ENCODE measurements around the gene TLR6.
A peak's percentile ranks its signal among the peaks of the same experiment; 100 is the strongest.
"Not testable (repeated sequence)": the region's sequence is repeated elsewhere in the genome, so short reads cannot be mapped to it uniquely, and the experiment has no call there.

TLR6 gene

DNA sequence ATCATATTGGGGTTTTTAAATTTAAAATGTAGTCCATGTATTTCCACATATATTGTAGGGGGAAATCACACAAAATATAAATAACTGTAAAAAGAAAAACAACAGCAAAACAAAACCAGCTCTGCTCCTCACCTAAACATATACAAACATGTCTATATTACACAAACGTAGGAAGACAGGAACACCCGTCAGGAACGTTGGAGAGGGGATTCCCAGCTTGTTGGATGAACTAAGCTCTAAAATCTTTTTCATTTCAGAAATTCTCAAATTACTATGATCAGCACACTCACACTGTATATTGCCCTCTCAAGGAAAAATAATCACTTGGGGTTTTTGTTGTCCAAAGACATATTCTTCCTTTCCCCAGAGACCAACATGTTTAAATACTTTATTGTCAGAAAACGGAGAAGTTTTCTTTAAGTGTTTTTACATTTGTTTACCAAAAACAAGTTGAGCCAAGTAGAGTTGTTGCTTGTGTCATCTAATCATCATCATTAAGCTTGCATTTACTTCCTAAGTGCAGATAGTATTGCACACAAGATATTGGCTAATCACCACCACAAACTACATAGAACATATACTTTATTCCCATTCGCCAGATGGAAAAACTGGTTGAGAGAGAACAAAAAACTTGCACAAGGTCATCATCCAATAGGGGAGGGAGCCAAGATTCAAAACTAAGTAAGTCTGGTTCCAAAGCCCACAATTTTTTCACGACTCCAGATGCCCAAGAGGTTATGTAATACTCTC is 71.4 kb downstream of the TLR6 start:
- DNase-seq: no peak

GRCh38 chr4:38784141-38784540 is 72.5 kb downstream of the TLR6 start:
- DNase-seq: no peak

DNA sequence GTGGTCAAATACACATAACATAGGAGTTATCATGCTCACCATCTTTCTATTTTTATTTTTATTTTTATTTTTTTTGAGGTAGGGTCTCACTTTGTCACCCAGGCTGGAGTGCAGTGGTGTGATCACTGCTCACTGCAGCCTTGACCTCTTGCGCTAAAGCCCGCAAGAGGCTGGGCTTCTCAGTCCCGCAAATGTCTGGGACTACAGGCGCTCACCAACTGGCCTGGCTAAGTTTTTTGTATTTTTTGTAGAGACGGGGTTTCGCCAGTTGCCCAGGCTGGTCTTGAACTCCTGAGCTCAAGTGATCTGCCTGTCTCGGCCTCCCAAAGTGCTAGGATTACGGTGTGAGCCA is 73.5 kb downstream of the TLR6 start:
- no peak for DNase-seq

DNA sequence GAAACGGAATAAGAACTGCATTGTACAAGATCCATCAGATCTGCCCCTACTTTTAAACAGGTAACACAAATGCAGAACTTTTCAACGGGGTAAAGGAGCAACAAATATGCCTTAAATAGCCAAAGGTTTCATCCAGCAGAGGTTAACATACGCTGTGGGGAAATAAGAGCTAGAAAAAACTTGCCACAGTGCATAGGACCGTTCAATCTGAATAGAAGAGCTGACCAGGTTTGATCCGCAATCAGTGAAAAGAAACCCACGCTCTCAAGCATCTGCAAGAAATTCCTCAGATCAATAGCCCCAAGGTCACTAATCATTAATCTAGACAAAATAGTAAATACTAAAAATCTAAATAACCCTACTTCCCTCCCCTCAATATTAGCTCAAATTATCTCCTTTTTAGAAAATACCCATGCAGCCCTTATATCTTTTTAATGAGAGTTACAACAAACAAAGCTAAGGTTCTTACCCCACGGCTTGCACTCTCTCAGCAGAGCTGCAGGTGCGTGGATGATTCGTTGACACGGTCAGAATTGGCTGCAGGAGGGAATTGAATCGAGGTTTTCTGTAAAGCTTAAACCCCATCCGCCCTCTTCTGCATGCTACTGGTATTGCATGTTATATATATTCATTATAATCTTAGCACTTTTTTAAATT is 74.0 kb downstream of the TLR6 start, which contains the start of gene TLR10:
Gene TLR10 (minus strand): TSS at position 539 of the 657 bp plus-strand sequence. CDS start 7,400 bp downstream, outside the sequence.
- peak; percentile 28 to 79 (median 57) for DNase-seq

DNA sequence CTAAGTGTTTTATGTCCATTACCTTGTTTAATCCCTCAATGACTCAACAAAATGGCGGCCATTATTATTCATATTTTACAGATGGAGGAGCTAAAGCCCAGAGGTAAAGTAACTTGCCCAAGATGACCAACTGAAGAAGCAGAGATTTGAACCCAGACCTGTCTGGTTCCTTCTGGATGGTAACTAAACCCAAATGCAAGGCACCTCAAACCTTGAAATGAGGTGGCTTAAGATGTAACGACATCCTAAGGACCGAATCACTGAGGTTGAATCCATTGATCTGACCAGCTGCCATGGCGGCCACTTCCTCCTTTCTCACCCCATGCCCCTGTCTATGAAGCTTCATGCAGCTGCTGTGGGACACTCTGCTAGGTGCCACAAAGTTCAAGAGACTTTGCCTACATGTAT is 74.8 kb downstream of the TLR6 start:
- DNase-seq: no peak

DNA sequence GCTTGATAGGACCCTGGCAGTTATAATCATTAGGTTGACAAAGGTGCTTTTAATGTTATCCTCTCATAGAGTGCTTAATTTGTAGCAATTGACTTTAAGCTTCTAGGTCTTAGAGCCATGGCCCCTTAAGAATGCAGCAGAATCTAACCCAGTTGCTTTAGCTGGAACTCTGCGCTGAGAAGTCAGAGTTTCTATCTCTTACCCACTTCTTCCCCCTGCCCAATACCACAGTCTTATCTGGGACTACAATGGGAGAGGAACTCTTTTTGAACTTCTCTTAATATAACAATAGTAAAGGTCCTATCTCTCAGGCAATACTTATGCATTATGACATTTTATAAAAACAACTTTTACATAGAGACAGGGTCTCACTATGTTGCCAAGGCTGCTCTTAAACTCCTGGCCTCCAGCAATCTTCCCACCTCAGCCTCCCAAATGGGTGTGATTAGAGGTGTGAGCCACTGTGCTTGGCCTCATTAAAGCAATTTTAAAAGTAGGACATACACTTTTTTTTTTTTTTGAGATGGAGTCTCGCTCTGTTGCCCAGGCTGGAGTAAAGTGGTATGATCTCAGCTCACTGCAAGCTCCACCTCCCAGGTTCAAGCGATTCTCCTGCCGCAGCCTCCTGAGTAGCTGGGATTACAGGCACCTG is 75.7 kb downstream of the TLR6 start:
- DNase-seq: no peak

DNA sequence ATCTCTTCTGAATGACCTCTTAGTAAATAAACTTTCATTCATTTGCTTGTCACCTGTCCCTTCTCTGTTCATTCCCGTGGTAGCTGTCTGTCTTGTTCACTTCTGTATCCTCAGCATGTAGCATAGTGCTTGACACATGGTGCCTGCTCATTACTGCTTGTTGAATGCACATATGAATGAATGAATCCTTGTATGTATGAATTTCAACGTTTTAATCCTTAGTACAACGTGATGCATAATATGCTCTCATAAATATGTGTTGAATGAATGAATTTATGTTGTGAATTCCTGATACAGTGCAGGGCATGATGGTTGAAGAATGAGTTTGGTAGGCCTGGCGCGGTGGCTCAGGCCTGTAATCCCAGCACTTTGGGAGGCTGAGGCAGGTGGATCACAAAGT is 76.8 kb downstream of the TLR6 start:
- no peak for DNase-seq

DNA sequence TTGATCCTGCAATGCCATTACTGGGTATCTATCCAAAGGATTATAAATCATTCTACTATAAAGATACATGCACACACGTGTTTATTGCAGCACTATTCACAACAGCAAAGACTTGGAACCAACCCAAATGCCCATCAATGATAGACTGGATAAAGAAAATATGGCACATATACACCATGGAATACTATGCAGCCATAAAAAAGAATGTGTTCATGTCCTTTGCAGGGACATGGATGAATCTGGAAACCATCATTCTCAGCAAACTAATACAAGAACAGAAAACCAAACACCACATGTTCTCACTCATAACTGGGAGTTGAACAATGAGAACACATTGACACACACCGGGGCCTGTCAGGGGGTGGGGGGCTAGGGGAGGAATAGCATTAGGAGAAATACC is 78.7 kb downstream of the TLR6 start:
- DNase-seq: not testable (repeated sequence)

GRCh38 chr4:38775326-38775725 is 81.3 kb downstream of the TLR6 start:
- DNase-seq: no peak

DNA sequence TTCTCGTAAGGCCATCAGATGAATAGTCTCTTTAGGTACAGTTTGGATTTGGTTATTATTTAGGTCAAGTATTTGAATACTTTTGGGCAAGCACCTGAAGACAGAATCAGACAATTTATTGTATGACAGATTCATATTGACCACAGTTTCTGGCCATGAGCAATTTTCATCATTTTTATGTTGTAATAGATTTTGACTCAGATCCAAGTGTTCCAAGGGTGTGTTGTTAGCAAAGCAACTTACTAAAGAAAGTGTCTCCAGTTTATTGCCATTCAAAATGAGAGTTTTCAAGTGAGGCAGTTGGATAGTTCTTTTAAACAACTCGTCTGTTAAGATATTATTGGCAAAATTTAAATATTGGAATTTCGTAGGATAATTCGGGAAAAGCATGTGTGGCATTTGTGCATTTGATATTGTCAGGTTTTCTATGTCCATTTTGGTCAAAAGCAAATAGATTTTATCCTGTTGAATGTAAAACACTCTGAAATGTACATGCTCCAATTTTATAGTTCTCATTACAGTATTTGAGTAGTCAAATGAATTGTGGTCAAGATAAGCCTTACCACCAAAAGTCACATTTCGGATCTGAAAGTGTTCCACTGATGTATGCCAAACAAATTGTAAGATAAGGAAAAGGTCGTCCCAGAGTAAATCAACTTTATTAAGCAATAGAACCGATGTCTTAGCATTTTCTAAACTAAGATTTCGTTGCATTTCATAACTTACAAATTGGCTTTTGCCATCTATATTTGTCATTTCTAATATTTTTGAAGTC is 82.2 kb downstream of the TLR6 start:
- no peak for DNase-seq

All from NCI-H1417 (cell line).